HG03432 (cell line): ENCODE results near the gene ANKRD24.
"Not testable (repeated sequence)": the region's sequence is repeated elsewhere in the genome, so short reads cannot be mapped to it uniquely, and the experiment has no call there.

Source experiments
- ATAC-seq: cut with Tn5 transposase; IDR thresholded peaks from one replicate; pipeline ENCODE4 v1.9.1; 2021; ENCODE audit warnings: mild to moderate bottlenecking, moderate library complexity; ENCODE audit not compliant: unreplicated experiment

ANKRD24 gene

DNA sequence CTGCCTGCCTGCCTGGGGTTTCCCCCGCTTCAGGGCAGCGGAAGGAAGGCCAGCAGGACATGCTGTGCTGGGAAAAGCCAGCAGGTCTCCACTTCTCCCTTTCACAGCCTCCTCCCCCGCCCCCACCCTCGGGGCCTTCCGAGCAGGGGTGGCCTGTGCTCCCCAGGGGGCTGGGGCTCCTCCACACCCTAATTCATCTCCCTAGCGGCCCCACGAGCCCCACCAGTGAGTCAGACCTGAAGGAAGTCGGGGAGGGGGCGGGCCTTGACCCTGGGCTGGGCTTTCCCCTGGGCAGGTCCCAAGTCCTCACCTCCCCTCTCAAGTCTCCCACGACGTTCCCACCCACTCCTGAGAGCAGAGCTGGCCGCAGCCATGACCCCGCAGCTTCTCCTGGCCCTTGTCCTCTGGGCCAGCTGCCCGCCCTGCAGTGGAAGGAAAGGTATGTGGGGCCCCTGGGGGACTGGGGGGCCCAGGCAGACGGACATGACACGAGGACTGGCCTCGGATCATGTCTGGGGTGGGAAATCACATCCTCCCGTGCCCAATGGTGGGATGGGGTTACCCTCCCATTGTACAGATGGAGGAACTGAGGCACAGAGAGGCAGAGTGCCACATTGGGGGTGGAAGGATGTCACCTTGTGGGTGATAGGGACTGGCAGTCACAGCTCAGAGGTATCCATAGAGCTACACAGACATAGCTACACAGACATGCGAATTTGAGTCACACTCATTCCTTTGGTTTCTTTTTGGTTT, 46.9 kb downstream of the ANKRD24 start, which contains the start of gene EBI3:
Gene EBI3 (plus strand): TSS at position 345 of the 753 bp plus-strand sequence. CDS start 28 bp downstream, at position 373.
- ATAC-seq, result peak; percentile 71

DNA sequence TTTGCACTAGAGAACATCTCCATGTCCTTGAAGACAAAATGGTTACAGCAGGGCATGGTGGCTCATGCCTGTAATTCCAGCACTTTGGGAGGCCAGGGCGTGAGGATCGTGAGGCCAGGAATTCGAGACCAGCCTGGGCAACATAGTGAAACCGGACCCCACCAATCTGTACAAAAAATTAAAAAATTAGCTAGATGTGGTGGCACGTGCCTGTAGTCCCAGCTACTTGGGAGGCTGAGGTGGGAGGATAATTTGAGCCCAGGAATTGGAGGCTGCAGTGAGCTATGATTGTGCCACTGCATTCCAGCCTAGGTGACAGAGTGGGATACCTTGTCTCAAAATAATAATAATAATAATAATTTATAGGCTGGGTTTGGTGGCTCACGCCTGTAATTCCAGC, 47.7 kb downstream of the ANKRD24 start:
- ATAC-seq, result not testable (repeated sequence)

DNA sequence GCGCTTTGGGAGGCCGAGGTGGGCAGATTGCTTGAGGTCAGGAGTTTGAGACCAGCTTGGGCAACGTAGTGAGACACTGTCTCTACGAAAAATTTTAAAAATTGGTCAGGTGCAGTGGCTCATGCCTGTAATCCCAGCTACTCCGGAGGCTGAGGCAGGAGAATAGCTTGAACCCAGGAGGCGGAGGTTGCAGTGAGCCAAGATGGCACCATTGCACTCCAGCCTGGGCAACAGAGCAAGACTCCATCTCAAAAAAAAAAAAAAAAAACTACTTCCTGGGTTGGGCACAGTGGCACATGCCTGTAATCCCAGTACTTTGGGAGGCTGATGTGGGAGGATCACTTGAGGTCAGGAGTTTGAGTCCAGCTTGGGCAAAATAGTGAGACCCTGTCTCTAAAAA, 49.0 kb downstream of the ANKRD24 start:
- not testable (repeated sequence) for ATAC-seq

DNA sequence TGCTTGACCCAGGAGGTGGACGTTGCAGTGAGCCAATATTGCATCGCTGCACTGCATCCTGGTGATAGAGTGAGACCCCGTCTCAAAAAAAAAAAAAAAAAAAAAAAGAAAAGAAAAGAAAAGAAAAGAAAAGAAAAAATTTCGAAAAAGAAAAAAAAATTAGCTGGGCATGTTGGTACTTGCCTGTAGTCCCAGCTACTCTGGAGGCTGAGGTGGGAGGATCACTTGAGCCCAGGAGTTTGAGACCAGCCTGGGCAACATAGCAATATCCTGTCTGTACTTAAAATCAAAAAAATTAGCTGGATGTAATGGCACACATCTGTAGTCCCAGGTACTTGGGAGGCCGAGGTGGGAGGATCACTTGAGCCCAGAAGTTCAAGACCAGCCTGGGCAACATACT, 49.6 kb downstream of the ANKRD24 start:
- ATAC-seq, result not testable (repeated sequence)

DNA sequence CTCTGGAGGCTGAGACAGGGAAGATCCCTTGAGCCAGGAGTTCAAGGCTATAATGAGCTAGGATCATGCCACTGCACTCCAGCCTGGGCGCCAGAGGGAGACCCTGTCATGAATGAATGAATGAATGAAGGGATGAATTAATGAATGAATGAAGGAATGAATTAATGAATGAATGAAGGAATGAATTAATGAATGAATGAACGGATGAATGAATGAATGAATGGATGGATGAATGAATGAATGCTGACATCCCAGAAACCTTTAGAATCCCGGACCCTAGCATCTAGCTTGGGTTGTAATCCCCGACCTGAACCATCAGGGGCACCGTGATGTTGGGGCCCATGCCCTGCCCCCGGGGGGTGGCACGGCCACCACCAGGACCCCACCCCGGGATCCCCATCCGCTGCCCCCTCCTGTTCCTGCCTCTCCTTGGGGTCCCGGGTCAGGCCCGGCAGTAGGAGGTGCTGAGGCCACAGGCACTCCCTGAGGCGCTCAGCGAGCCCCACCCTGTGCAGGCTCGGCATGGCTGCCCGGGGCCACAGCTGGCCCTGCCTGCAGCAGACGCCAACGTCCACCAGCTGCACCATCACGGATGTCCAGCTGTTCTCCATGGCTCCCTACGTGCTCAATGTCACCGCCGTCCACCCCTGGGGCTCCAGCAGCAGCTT, 50.3 kb downstream of the ANKRD24 start:
- ATAC-seq, result no peak

DNA sequence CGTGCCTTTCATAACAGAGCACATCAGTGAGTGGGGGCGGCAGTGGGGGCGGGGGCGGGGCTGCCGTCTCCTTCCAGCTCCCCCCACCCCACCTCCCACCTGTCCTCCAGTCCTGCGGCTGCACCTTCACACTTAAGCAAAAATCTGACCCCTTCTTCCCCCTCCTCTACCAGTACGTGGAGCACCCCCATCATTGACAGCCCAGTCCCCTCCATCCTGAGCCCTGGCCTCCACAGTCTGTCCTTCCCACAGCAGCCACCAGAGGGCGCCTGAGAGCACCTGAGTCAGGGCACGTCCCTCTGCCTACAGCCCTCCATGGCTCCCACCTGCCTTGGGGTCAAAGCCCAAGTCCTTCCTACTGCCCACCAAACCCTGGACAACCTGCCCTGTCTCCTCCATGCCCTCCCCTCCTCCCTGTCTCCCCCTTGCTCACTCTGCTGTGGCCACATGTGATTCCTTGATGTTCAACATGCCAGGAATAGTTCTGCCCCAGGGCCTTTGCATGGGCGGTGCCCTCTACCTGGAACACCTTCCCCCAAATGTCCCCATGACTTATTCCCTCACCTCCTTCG, 50.9 kb downstream of the ANKRD24 start:
- no peak for ATAC-seq

DNA sequence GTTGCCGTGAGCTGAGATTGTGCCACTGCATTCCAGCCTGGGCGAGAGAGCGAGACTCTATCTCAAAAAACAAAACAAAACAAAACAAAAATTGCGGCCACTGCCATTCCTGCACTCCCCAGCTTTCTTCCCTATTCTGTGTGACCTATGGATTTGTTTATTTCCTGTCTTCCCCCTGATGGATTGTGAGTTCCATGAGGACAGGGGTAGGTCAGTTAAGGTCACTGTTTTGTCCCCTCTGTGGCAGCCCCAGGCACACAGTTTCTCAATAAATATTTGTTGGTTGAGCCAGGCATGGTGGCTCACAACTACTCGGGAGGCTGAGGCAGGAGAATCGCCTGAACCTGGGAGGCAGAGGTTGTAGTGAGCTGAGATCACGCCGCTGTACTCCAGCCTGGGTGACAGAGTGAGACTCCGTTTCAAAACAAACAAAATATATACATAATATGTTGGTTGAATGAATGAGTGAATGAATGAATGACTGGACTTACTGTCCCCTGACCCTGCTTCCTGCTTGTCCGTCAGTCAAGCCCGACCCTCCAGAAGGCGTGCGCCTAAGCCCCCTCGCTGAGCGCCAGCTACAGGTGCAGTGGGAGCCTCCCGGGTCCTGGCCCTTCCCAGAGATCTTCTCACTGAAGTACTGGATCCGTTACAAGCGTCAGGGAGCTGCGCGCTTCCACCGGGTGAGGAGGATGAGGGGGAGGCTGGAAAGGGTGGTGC, 51.8 kb downstream of the ANKRD24 start:
- ATAC-seq, result no peak

DNA sequence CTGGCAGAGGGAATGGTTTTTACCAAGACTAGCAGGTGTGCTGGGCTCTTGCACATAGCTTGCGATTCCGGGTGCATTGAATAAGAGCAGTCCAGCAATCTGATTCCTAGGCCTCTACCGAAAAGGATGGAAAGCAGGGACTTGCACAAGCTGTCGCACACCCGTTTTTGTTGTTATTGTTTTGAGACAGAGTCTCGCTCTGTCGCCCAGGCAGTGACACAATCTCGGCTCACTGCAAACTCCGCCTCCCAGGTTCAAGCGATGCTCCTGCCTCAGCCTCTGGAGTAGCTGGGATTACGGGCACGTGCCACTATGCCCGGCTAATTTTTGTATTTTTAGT, 52.3 kb downstream of the ANKRD24 start:
- ATAC-seq, result no peak

DNA sequence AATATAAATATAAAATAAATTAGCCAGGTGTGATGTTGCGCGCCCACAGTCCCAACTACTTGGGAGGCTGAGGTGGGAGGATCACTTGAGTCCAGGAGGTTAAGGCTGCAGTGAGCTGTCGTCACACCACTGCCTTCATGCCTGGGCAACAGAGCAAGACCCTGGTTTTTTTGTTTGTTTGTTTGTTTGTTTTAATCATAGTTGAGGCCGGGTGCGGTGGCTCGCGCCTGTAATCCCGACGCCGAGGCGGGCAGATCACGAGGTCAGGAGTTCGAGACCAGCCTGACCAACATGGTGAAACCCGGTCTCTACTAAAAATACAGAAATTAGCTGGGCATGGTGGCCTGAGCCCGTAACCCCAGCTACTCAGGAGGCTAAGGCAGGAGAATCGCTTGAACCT, 55.0 kb downstream of the ANKRD24 start:
- not testable (repeated sequence) for ATAC-seq

DNA sequence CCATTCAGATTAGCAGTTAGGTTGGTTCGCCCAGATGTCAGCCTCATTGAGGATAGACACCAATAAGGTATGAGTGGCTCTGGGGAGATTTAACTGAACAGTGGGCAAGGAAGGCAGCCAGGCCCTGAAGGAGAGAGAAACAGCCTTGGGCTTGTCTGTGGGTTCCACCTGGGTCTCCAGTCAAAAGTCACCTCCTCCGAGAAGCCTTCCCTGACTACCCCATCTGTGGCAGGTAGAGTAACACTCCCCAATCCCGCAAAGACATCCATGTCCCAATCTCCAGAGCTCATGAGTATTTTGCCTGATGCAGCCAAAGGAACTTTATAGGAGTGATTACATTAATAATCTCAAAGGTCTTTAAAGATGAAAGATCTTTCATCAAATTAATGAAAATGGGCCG, 56.3 kb downstream of the ANKRD24 start:
- ATAC-seq, result no peak

DNA sequence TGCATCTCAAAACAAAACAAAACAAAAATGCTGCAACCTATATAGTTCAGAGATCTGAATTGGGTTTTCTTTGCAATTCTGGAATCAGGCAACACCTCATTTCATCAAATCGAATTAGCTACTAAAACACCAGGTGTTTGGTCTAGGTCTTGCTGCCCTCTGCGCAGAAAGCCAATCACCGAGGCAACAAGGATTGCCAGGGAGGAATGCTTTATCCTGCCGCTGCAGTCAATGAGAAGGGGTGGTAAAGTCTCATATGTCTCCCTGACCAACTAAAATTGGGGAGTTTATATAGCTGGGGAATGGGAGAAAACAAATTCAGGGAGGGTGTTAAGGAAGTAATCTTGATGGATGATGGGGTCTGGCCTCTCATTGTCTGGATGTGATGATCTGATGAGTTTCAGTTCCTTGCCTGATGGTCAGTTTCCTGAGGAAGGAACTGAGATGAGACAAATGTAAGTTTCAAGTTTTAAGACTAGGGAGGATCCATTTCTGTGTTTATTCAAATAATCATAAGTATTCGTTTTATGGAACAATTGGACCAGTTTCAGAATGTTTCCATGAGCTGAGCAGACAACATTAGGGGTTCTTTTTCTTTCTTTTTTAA, 59.4 kb downstream of the ANKRD24 start:
- no peak for ATAC-seq

DNA sequence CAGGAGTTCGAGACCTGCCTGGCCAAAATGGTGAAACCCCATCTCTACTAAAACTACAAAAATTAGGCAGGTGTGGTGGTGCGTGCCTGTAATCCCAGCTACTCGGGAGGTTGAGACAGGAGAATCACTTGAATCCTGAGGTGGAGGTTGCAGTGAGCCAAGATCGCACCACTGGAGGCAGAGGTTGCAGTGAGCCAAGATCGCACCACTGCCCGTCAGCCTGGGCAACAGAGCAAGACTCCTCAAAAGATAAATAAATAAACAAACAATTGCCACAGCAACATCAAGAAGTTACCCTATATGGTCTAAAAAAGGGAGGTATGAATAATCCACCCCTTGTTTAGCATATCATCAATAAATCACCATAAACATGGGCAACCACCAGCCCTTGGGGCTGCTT, 63.4 kb downstream of the ANKRD24 start:
- not testable (repeated sequence) for ATAC-seq

DNA sequence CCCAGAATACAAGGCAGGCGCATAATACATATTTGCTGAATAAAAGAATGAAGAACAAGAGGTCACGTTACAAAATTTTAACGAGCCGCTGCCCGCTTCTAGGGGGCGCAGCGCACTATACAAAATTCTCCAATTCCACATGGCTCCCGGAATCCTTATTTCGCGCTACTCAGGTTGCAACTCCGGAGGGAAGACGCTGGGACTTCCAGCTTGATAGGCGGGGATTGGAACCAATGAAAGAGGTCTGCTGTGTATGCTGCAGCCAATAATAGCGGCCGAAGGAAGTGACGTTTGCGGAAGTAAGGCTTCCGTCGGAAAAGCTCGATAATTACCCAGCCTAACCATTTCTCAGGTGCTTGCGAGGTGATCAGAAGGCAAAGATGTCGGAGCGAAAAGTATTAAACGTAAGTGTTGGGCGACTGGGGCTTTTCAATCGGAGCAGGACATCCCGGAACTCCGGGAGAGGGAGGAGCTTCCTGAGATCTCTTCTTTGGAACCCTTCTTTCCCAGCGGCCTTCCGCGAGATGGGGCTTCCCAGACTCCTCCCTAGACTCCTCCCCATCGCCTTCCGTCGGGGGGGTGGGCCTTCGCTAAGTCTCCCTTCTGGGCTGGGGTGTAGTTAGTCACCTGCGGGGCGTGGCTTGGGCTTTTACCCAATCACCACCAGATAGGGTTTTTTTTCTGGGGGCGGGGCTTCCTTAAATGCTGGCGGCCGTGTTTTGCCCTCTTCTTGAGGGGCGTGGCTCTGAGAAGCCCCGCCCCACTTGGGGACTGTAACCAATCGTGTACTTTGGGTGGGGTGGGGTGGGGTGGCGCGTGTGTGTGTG, 64.5 kb downstream of the ANKRD24 start, which contains the start of gene YJU2:
Gene YJU2 (plus strand): TSS at position 314 of the 827 bp plus-strand sequence. CDS start 67 bp downstream, at position 381.
- peak; percentile 87 for ATAC-seq

DNA sequence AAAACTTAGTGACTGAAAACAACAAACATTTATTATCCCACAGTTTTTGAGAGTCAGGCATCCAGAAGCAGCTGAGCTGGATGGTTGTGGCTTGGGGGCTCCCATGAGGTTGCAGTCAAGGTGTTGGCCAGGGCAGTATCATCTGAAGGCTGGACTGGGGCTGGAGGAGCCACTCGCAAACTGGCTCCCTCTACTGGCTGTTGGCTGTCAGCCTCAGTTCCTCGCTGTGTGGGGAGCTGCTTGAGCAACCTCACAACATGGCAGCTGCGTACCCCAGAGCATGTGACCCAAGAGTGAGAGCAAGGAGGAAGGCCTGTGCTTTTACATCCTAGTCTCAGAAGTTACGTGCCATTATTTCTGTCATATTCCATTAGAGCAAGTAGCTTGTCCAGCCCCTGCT, 74.1 kb downstream of the ANKRD24 start:
- ATAC-seq, result no peak

DNA sequence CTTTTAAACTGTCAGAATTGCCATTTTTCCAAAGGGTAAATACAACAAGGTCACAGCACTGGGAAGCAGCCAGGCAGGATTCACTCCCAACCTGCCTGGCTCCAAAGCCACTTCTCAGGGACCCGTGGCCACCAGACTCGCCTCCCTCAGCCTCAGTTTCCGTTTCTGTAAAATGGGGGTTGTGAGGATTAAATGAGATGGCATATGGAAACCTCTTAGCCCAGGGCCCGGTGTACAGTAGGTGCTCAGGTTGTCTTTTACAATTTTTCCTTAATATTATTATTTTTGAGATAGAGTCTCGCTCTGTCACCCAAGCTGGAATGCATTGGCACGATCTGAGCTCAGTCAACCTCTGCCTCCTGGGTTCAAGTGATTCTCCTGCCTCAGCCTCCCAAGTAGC, 74.5 kb downstream of the ANKRD24 start:
- ATAC-seq, result no peak

DNA sequence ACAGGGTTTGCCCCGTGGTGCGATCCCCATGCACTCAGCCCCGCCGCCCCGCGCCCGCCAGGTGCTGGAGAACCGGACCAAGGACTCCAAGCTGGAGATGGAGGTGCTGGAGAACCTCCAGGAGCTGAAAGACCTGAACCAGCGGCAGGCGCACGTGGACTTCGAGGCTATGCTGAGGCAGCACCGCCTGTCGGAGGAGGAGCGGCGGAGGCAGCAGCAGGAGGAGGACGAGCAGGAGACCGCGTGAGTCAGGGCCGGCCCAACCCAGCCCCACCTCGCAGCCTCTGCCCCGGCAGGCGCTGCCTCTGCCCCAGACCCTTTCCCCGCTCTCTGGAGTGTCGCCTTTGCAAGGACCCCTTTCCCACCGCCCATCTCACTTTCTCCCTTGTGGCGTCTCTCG, 75.7 kb downstream of the ANKRD24 start:
- ATAC-seq, result no peak

DNA sequence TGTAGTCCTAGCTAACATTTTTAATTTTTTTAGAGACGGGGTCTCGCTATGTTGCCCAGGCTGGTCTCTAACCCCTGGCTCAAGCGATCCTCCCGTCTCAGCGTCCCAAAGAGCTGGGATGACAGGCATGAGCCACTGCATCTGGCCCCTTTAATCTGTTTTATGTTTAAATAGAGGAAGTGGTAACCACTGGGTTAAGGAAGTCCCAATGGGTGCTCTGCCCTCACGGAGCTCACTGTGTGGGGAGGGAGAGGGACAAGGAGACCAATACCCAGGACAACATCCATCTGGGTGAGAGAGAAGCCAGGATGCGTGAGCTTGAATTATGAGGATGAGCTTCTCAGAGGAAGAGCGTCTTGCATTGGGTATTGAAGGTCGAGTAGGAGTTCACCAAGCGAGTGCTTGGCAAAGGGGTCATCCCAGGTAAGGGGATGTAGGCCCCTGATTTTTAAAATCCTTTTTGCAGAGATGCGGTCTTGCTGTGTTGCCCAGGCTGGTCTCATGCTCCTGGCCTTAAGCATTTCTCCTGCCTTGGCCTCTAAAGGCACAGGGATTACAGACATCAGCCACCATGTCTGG, 78.2 kb downstream of the ANKRD24 start:
- ATAC-seq, result no peak

DNA sequence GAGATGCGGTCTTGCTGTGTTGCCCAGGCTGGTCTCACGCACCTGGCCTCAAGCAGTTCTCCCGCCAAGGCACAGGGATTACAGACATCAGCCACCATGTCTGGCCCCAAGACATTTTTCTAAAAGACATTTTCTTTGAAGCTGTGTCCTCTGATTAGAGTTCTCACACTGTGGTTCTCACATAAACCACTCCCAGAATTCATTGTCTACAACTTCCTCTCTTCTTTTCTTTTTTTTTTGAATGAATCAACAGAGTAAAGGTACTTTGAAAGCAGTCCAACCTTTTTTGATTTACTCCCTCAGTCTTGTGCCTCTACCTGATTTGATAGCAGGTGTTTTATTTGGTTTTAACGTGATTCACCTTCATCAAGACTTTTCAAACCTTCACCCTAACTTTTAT, 82.3 kb downstream of the ANKRD24 start:
- no peak for ATAC-seq

DNA sequence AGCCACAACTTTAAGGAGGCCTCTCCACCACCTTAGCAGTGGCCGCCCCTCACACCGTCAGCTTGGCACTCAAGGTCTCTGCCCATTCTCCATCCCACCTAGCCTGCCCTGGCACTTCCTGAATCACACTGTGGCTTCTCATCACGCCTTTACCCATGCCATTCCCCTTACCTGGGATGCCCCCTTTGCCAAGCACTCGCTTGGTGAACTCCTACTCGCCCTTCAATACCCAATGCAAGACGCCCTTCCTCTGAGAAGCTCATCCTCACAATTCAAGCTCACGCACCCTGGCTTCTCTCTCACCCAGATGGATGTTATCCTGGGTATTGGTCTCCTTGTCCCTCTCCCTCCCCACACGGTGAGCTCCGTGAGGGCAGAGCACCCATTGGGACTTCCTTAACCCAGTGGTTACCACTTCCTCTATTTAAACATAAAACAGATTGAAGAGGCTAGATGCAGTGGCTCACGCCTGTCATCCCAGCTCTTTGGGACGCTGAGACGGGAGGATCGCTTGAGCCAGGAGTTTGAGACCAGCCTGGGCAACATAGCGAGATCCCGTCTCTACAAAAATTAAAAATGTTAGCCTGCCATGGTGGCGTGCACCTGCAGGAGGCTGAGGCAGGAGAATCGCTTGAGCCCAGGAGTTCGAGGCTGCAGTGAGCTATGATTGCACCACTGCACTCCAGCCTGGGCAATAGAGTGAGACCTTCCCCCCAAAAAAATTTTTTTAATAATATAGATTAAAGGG, 83.9 kb downstream of the ANKRD24 start:
- ATAC-seq, result no peak
